GM10266 (cell line): Measurements from ENCODE around the gene ARHGAP42.

ENCODE experiments used
- DNase-seq: peaks from one replicate; pipeline ENCODE4 v3.0.0; 2012; ENCODE audit errors: extremely low spot score
- CTCF ChIP-seq: IDR thresholded peaks from 2 replicates; pipeline ENCODE4 v1.5.1; 2012; ENCODE audit warnings: mild to moderate bottlenecking, low read depth; ENCODE audit not compliant: control insufficient read depth, insufficient read depth; ENCODE audit errors: missing control alignments

The ARHGAP42 gene

GRCh38 chr11:100830274-100830673 lies 143.2 kb downstream of the ARHGAP42 start:
- no peak for DNase-seq
- no peak for TF ChIP-seq CTCF

GRCh38 chr11:100830978-100831732 lies 144.1 kb downstream of the ARHGAP42 start:
- DNase-seq, result no peak
- no peak for TF ChIP-seq CTCF

GRCh38 chr11:100831929-100832494 lies 144.9 kb downstream of the ARHGAP42 start:
- no peak for TF ChIP-seq CTCF
- no peak for DNase-seq

- DNase-seq, result no peak
- no peak for TF ChIP-seq CTCF
Measured at GRCh38 chr11:100832829-100833228, 145.7 kb downstream of the ARHGAP42 start.

- no peak for TF ChIP-seq CTCF
- no peak for DNase-seq
Measured at GRCh38 chr11:100833276-100833675, 146.2 kb downstream of the ARHGAP42 start.

GRCh38 chr11:100835854-100836253 lies 148.8 kb downstream of the ARHGAP42 start:
- TF ChIP-seq CTCF, result no peak
- no peak for DNase-seq

- DNase-seq, result no peak
- no peak for TF ChIP-seq CTCF
Measured at GRCh38 chr11:100837311-100837710, 150.2 kb downstream of the ARHGAP42 start.
